ENCODE data around the gene SLC6A19.
"Not testable (repeated sequence)": the region's sequence is repeated elsewhere in the genome, so short reads cannot be mapped to it uniquely, and the experiment has no call there.

The SLC6A19 gene

GRCh38 chr5:1226231-1226630, 24.8 kb downstream of the SLC6A19 start:
- DNase-seq = no peak

- DNase-seq = no peak
Measured at GRCh38 chr5:1226839-1227581, 25.6 kb downstream of the SLC6A19 start.

DNA sequence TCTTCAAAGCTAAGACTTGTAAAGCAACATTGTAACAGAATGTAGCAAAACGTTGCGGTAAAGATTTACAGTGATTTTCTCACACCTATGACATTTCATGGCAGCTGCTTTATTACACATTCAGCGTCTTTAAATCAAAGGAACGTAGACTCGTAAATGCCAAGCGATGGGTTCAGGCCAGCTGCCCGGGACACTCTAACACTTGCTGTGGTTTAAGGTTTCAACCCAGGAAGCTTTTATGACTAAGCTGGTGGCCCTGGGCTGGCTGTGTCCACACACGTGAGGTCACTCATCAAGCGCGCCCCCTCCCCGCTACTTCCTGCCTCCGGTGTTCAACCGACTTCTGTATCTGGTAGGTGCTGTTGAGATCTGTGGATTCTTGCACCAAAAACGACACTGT, 26.3 kb downstream of the SLC6A19 start:
- no peak for DNase-seq

DNA sequence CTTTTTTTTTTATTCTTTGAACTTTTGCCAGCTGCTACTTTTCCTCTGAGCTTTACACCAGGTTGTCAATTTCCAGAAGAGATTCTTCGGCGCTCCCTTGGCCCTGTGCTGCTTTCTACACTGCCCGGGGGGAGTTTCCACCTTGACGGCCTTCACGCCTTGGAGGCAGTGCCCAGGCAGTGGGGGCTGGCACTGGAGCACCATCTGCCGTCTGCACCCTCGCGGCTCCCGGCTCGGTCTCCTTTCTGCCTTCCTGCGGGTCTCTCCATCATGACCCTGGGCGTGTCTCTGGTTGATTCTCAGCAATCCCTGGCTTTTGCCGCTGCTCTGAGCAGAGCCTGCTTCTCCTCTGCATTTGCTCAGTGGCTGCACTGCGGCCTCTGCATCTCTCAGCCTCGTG, 26.7 kb downstream of the SLC6A19 start:
- no peak for DNase-seq

DNA sequence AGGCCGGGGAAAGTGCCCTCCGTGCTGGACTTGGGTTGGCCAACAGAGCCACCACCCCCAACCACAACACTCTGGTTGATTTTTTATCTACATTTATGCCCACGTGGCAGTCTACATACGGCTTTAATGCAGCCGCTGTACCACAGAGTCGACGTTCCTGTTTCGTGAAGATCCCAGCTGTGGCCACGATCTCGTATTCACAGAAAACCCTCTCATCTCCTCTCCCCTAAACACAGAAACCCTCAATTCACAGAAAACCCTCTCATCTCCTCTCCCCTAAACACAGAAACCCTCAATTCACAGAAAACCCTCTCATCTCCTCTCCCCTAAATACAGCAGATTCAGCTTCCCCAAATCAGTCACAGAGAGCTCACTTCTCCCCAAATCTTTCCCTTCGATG, 27.6 kb downstream of the SLC6A19 start:
- DNase-seq = not testable (repeated sequence)

GRCh38 chr5:1229822-1230221, 28.4 kb downstream of the SLC6A19 start:
- no peak for DNase-seq

- no peak for DNase-seq
Measured at GRCh38 chr5:1230551-1230950, 29.2 kb downstream of the SLC6A19 start.

DNA sequence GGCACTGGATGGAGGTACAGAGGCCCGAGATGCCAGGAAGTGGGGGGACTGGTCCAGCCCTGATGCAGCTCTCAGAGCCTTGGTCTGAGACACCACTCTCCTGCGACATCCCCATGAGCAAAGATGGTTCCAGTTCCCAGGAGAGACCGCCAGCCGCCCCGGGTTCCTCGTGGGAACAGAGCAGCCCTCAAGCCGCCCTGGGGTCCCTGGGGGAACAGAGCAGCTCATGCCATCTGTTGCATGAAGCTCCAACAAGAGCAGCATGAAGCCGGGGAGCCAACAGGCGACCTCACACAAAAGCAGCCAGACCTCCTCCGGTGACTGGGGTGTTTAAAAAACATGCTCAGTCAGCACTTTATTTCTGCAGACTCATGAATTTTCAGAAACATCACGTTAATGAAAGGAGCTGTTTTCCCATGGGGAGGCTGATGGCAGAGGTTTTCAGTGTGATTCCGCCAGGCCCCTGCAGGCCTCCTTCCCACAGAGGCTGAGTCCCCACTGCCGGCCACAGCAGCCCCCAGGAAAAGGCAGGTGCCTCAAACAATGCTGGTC, 30.0 kb downstream of the SLC6A19 start:
- DNase-seq = no peak

GRCh38 chr5:1232780-1233179, 31.4 kb downstream of the SLC6A19 start:
- DNase-seq = no peak

GRCh38 chr5:1235379-1235778, 34.0 kb downstream of the SLC6A19 start:
- DNase-seq = no peak

DNA sequence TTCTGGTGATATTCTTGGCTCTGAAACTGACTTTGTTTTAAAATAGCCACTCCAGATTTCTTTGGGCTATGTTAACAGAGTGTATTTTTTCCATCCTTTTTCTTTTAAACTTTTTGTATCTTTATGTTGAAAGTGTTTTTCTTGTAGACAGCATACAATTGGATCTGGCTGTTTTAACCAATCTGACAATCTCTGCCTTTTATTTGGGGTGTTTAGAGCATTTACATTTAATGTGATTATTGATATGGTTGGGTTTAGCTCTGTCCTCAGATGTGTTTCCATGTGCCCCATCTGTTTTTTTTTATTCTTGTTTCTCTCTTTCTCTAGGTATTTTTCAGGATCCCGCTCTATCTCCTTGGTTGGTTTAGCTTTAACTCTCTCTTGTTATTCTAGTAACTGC, 34.4 kb downstream of the SLC6A19 start:
- no peak for DNase-seq

DNA sequence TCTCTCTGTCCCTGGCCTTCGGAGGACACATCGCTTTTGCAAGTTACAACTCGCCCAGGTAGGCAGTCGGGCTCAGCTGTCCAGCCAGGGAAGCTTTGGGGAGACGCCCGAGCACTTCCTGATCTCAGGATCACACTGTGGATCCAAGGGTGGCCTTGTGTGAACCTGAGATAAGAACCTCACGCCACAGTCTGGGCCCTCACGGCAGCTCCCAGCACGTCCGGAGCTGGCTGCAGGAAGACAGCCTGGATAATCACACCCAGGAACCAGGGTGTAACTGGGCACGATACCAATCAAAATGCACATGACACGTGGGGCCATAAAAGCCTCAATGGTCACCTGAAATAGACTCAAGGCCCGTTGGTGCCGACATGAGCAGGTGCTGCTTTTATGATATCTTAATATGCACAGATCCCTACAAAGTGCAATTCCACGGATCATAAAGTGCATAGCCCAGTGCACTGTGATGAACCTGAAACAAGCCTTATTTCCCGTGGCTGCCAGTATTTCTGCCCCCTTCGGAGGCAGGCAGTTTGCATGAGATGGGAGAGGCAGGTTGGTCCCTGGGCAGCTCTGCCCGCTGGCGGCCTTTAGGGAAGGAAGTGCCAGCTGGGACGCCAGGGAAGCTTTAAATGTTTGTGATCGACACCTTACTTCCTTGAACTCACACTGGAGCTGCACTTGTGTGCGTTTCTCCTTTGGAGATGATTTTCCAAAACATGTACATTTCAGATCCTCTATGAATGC, 38.3 kb downstream of the SLC6A19 start:
- DNase-seq = no peak

DNA sequence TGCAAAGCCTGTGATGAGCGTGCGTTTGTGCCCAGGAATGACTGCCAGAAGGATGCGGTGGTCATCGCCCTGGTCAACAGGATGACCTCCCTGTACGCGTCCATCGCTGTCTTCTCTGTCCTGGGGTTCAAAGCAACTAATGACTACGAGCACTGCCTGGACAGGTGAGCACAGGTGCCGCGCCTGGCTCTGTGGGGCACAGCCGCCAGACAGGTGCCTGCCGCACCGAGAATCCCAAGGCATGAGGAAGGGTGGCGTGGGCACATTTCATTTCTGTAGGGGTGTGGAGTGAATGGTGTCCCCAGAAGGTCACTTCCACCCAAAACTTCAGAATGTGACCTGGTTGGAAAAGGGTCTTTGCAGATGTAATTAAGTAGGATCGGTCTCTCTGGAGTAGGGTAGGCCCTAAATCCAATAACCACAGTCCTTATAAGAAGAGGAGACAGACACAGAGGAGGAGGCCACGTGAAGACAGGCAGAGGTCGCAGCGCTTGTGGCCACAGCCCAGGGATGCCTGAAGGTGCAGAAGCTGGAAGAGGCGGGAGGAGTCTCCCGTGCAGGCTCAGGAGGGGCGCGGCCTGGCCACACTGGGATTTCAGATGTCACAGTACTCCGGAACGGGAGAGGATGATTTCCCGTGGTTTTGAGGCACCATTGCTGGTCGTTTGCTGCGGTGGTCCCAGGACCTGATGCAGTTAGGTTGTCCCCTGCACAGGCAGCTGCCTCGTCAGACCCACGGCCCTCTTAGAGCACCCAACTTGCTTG, 39.3 kb downstream of the SLC6A19 start:
- no peak for DNase-seq

DNA sequence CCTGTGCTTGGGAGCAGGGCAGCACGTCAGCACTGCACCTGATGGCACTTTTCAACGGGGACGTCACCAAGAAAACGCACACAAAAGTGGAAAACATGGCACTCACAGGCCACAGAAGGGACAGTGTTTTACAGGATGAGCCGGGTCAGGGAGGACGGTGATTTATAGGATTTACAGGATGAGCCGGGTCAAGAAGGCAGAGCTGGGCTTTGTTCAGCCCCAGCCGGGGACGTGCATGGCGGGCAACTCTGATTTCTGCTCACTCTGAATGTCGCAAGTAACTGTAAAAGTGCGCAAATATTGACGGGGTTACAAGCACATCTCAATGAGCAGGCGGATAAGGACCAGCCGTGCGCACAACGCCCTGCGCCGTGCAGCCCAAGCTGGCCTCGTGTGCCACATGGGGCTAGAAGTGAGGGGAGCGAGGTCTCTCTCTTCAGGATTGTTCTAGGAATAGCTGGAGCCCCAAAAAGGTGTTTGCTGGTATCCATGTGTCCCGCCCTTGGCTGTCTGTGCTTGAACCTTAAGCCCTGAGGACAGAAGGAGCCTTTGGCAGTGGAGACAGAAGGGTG, 40.2 kb downstream of the SLC6A19 start:
- DNase-seq = no peak

- DNase-seq = no peak
Measured at GRCh38 chr5:1242733-1243486, 41.5 kb downstream of the SLC6A19 start.

GRCh38 chr5:1243487-1244130, 42.2 kb downstream of the SLC6A19 start:
- DNase-seq = no peak

- DNase-seq = no peak
Measured at GRCh38 chr5:1244255-1244654, 42.9 kb downstream of the SLC6A19 start.

DNA sequence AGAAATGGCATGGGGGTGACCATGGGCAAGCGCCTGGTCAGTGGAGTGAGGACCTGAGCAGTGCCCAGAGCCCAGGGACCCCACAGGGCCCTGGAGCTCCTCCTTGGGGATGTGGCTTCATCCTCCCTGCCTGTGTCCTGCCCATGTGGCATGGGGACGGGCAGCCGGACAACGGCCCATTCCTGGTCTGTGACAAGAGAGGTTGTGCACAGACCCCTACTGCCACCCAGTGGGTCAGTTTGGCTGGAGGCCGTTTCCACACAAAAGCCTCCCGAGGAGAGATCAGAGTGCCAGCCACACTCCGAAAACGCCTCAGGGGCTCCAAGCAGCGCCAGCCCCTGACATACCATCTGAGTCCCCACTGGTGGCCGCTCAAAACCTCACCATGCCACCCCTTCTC, 43.6 kb downstream of the SLC6A19 start:
- no peak for DNase-seq

- DNase-seq = no peak
Measured at GRCh38 chr5:1245905-1246576, 44.6 kb downstream of the SLC6A19 start.

DNA sequence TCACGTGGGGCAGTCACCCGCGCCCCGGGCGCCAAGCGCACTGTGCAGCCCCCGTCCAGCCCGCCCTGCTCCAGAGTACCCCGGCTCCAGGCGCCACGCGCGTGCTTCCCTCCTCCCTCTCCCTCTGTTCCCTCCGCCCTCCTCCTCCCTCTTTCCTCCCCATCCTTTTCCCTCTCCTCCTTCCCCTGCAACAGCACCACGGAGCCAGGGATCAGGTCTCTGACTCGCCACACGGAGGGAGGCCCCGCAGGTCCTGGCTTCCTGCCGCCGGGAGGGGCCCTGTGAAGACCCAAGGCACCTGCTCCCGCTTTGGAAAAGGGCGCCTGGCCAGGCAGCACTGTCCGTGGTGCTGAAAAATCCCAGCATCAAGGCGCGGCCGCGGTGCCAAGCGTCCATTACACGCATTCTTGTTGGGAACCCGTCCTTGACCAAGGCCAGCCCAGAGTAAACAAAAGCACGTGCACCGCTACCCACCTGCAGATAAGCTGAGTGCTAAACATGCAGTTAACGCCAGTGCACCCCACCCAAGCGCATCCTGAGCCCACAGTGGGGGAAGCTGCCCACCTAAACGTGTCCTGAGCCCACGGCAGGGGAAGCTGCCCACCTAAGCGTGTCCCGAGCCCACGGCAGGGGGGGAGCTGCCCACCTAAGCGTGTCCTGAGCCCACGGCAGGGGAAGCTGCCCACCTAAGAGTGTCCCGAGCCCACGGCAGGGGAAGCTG, 45.5 kb downstream of the SLC6A19 start:
- DNase-seq = no peak

DNA sequence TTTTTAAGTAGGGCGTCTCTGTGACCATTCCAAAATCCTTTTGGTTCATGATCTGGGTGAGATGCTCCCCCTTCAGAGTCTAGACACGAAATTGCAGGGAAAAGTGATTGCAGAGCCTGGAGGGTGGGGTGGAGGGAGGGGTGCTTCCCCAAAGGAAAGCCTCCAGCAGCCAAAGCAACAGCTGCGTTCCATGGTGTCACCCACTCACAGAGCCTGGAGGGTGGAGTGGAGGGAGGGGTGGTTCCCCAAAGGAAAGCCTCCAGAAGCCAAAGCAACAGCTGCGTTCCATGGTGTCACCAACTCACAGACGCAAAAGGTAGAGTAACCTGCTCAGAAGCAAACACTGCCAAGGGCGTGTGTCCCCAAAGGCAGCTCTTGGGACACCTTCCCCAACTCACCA, 46.4 kb downstream of the SLC6A19 start:
- DNase-seq = no peak

Data from AML-193 (cell line).